BE2C (cell line): ENCODE measurements around the gene TRNP1.

Experiments used
- DNase-seq: peaks from one replicate; pipeline ENCODE4 v3.0.0-alpha.2; 2020
- H3K27me3 ChIP-seq: fragments of 250-450 bp; sonication (Bioruptor Pico); 2 replicates; pipeline ENCODE4 v1.5.1; 2020; ENCODE audit warnings: mild to moderate bottlenecking
- H3K36me3 ChIP-seq: fragments of 250-450 bp; sonication (Bioruptor Pico); 2 replicates; pipeline ENCODE4 v1.5.1; 2020; ENCODE audit warnings: mild to moderate bottlenecking
- H3K4me1 ChIP-seq: fragments of 250-450 bp; sonication (Bioruptor Pico); 2 replicates; pipeline ENCODE4 v1.5.1; 2020
- H3K4me3 ChIP-seq: 2 replicates; pipeline ENCODE4 v1.5.1; 2011; ENCODE audit warnings: low read depth, low read length
- H3K9me3 ChIP-seq: fragments of 250-450 bp; sonication (Bioruptor Pico); 2 replicates; pipeline ENCODE4 v1.5.1; 2020
- CTCF ChIP-seq: IDR thresholded peaks from 2 replicates; pipeline ENCODE4 v1.5.1; 2012; ENCODE audit warnings: mild to moderate bottlenecking, low read depth, low read length

TRNP1 gene

GRCh38 chr1:27044613-27045151 is 51.2 kb downstream of the TRNP1 start:
- H3K4me1 ChIP-seq = no peaks in the 10 kb centered on the region
- no peaks in the 10 kb centered on the region for H3K27me3 ChIP-seq
- peak; percentile 85 for TF ChIP-seq CTCF
- H3K4me3 ChIP-seq = no peak overlapping the region
- peak; percentile 72 for DNase-seq
- no peaks in the 10 kb centered on the region for H3K9me3 ChIP-seq
- H3K36me3 ChIP-seq = no peaks in the 10 kb centered on the region

GRCh38 chr1:27045973-27046558 is 52.6 kb downstream of the TRNP1 start:
- H3K9me3 ChIP-seq = no peaks in the 10 kb centered on the region
- peak; percentile 78 for TF ChIP-seq CTCF
- no peaks in the 10 kb centered on the region for H3K27me3 ChIP-seq
- H3K4me3 ChIP-seq = no peak overlapping the region
- no peaks in the 10 kb centered on the region for H3K4me1 ChIP-seq
- DNase-seq = peak; percentile 55
- no peaks in the 10 kb centered on the region for H3K36me3 ChIP-seq

GRCh38 chr1:27047914-27048313 is 54.4 kb downstream of the TRNP1 start:
- DNase-seq = no peak
- Histone ChIP-seq H3K27me3 (no peaks in the 10 kb centered on the region), H3K36me3 (no peaks in the 10 kb centered on the region), H3K9me3 (no peaks in the 10 kb centered on the region), H3K4me3 (no peak overlapping the region), H3K4me1 (no peaks in the 10 kb centered on the region)
- no peak for TF ChIP-seq CTCF

GRCh38 chr1:27049100-27049499 is 55.6 kb downstream of the TRNP1 start:
- no peak overlapping the region for H3K4me3 ChIP-seq
- no peaks in the 10 kb centered on the region for H3K4me1 ChIP-seq
- no peaks in the 10 kb centered on the region for H3K27me3 ChIP-seq
- TF ChIP-seq CTCF = no peak
- DNase-seq = no peak
- no peaks in the 10 kb centered on the region for H3K36me3 ChIP-seq
- no peaks in the 10 kb centered on the region for H3K9me3 ChIP-seq

- H3K36me3 ChIP-seq = no peaks in the 10 kb centered on the region
- no peak for TF ChIP-seq CTCF
- peak; percentile 28 for DNase-seq
- H3K4me3 ChIP-seq = no peak overlapping the region
- no peaks in the 10 kb centered on the region for H3K4me1 ChIP-seq
- no peaks in the 10 kb centered on the region for H3K9me3 ChIP-seq
- no peaks in the 10 kb centered on the region for H3K27me3 ChIP-seq
Measured at GRCh38 chr1:27049607-27050006, 56.1 kb downstream of the TRNP1 start.
